Fibroblast of lung (primary cell): ENCODE data around the gene SRCIN1.

Experiments
- CTCF ChIP-seq, 2 donors: IDR thresholded peaks in 1 of 2; conservative IDR thresholded peaks in 1 of 2; 1 replicate in 1 of 2; 2 replicates in 1 of 2; pipeline ENCODE4 v1.5.1; 2011 to 2012; ENCODE audit warnings: low read length in 2 of 2, control low read depth in 1 of 2, inconsistent platforms in 1 of 2, low read depth in 1 of 2, mild to moderate bottlenecking in 1 of 2
- EZH2 ChIP-seq: IDR thresholded peaks from 2 replicates; pipeline ENCODE4 v1.5.1; 2012; ENCODE audit warnings: low read length, control low read depth, mild to moderate bottlenecking; ENCODE audit errors: missing control alignments

GRCh38 chr17:38637951-38638350 is 32.2 kb upstream of the SRCIN1 start:
- TF ChIP-seq CTCF (conservative IDR thresholded peaks at IDR 0.05 in 1 of 2, IDR thresholded peaks at IDR 0.05 in 1 of 2; ENCODE audit: low read depth in 1 of 2, low read length in 2 of 2) = no peak
- TF ChIP-seq EZH2 = no peak
